HepG2 (cell line): Measurements from ENCODE around the gene AHCYL1. TPM values are rescaled to one million over a fixed set of nuclear protein-coding genes. Genes with fewer than 3 reads are reported as not detected.
A peak's percentile ranks its signal among the peaks of the same experiment; 100 is the strongest.

Source experiments
- CEBPG ChIP-seq: IDR thresholded peaks from 2 replicates; pipeline ENCODE4 v1.6.1; 2016
- EEA1 ChIP-seq: sonication (generic); formaldehyde crosslinking; IDR thresholded peaks from 2 replicates; pipeline ENCODE4 v1.5.1; 2020; ENCODE audit warnings: mild to moderate bottlenecking, missing genetic modification reagents, borderline replicate concordance
- KDM1A ChIP-seq: IDR thresholded peaks from 2 replicates; pipeline ENCODE4 v1.6.1; 2016; ENCODE audit warnings: missing compliant biosample characterization
- MXD1 ChIP-seq: sonication (generic); formaldehyde crosslinking; IDR thresholded peaks from 2 replicates; pipeline ENCODE4 v1.4.0; 2020; ENCODE audit warnings: mild to moderate bottlenecking, missing genetic modification reagents
- MYNN ChIP-seq: sonication (generic); formaldehyde crosslinking; IDR thresholded peaks from 2 replicates; pipeline ENCODE4 v1.4.0; 2020; ENCODE audit warnings: mild to moderate bottlenecking, low read depth, missing genetic modification reagents
- PAF1 ChIP-seq: IDR thresholded peaks from 2 replicates; pipeline ENCODE4 v1.6.1; 2016; ENCODE audit warnings: missing genetic modification reagents, missing compliant biosample characterization
- RELA ChIP-seq: sonication (generic); formaldehyde crosslinking; IDR thresholded peaks from 2 replicates; pipeline ENCODE4 v1.4.0; 2020; ENCODE audit warnings: missing genetic modification reagents
- SMARCC2 ChIP-seq: fragments of 450-650 bp; IDR thresholded peaks from 2 replicates; pipeline ENCODE4 v1.6.1; 2017; ENCODE audit warnings: antibody characterized with exemption, mild to moderate bottlenecking
- ZBTB26 ChIP-seq: IDR thresholded peaks from 2 replicates; pipeline ENCODE4 v1.6.1; 2016; ENCODE audit warnings: missing compliant biosample characterization, missing genetic modification reagents, borderline replicate concordance
- ZKSCAN8 ChIP-seq: IDR thresholded peaks from 2 replicates; pipeline ENCODE4 v1.6.1; 2016; ENCODE audit warnings: borderline replicate concordance, missing genetic modification reagents, missing compliant biosample characterization
- ZMYM4 ChIP-seq: sonication (generic); formaldehyde crosslinking; IDR thresholded peaks from 2 replicates; pipeline ENCODE4 v1.8.1; 2023; ENCODE audit warnings: mild to moderate bottlenecking, missing genetic modification reagents
- ZNF136 ChIP-seq: sonication (generic); formaldehyde crosslinking; IDR thresholded peaks from 2 replicates; pipeline ENCODE4 v1.8.1; 2022; ENCODE audit warnings: low read depth, mild to moderate bottlenecking, moderate library complexity, missing genetic modification reagents
- ZNF3 ChIP-seq: IDR thresholded peaks from 2 replicates; pipeline ENCODE4 v1.7.0; 2017; ENCODE audit warnings: inconsistent platforms
- ZNF407 ChIP-seq: sonication (generic); formaldehyde crosslinking; IDR thresholded peaks from one replicate; pipeline ENCODE4 v1.5.1; 2020; ENCODE audit warnings: mild to moderate bottlenecking, missing genetic modification reagents; ENCODE audit errors: not compliant biosample characterization
- ZNF510 ChIP-seq: sonication (generic); formaldehyde crosslinking; IDR thresholded peaks from 2 replicates; pipeline ENCODE4 v1.4.0; 2020; ENCODE audit warnings: low read depth, mild to moderate bottlenecking, missing genetic modification reagents
- ZNF513 ChIP-seq: sonication (generic); formaldehyde crosslinking; conservative IDR thresholded peaks from 2 replicates; pipeline ENCODE4 v1.5.0; 2020; ENCODE audit warnings: missing genetic modification reagents
- ZNF678 ChIP-seq: sonication (generic); formaldehyde crosslinking; IDR thresholded peaks from 2 replicates; pipeline ENCODE4 v1.4.0; 2020; ENCODE audit warnings: mild to moderate bottlenecking, missing genetic modification reagents
- ZNF724P ChIP-seq: sonication (generic); formaldehyde crosslinking; IDR thresholded peaks from 2 replicates; pipeline ENCODE4 v1.8.0; 2022; ENCODE audit warnings: missing genetic modification reagents, borderline replicate concordance
- ZNF768 ChIP-seq: sonication (generic); formaldehyde crosslinking; IDR thresholded peaks from 2 replicates; pipeline ENCODE4 v1.4.0; 2020; ENCODE audit warnings: missing genetic modification reagents
- ZSCAN25 ChIP-seq: sonication (generic); formaldehyde crosslinking; IDR thresholded peaks from 2 replicates; pipeline ENCODE4 v1.8.0; 2022; ENCODE audit warnings: mild to moderate bottlenecking, missing genetic modification reagents
- polyA plus RNA-seq, 8 experiments: library from polyadenylated mRNA; depleted of rRNA in 3 of 8; stranded (reverse) in 7 of 8; unstranded in 1 of 8; fragments of >200 nt; fragmentation: Illumina TruSeq in 4 of 8; extraction: Trizol in 4 of 8; gene quantifications; 2 replicates each; pipeline versions ENCODE4 v1.2.1 to v1.2.3, GENCODE V29; 2011 to 2016; ENCODE audit warnings: low read depth in 4 of 8, missing spikeins in 1 of 8, mixed read lengths in 1 of 8; ENCODE audit not compliant: insufficient read depth in 1 of 8
- total RNA-seq, 5 experiments: library from RNA; depleted of rRNA; stranded (reverse); fragments of >200 nt; fragmentation: Illumina TruSeq; extraction: Trizol; gene quantifications; 2 replicates each; pipeline ENCODE4 v1.2.3, GENCODE V29; 2016; ENCODE audit warnings: low read depth in 1 of 5

Gene AHCYL1
- total and polyA plus RNA-seq, 2 of the 13 experiments (the other 11 are each of a cell fraction or from before 2014, with no cell fraction given): 40.9 to 76.3 TPM

GRCh38 chr1:110034451-110035235 lies 50.1 kb downstream of the AHCYL1 start, which contains the start of gene STRIP1 (continued):
- peak; percentile 72; the same call in 1 of the 2 replicates for TF ChIP-seq MXD1
- no peak for TF ChIP-seq ZBTB26 (CRISPR knock-in tag)
- TF ChIP-seq KDM1A (CRISPR knock-in tag): no peak
- TF ChIP-seq ZNF407 (CRISPR knock-in tag): no peak
- TF ChIP-seq ZSCAN25 (CRISPR knock-in tag): no peak; the same call in 1 of the 2 replicates
- TF ChIP-seq ZKSCAN8: no peak
- no peak for TF ChIP-seq ZNF136
- no peak for TF ChIP-seq ZNF768 (CRISPR knock-in tag)
- TF ChIP-seq EEA1 (CRISPR knock-in tag): 0 out of 2 replicates have a peak, but pooled peaks have one; percentile 79
- TF ChIP-seq ZMYM4: peak; percentile 81
- no peak for TF ChIP-seq PAF1 (CRISPR knock-in tag)
- TF ChIP-seq ZNF513 (CRISPR knock-in tag): no peak
- TF ChIP-seq RELA (CRISPR knock-in tag): no peak
- TF ChIP-seq ZNF678 (CRISPR knock-in tag): no peak
- peak; percentile 80 for TF ChIP-seq CEBPG (CRISPR knock-in tag)
- TF ChIP-seq ZNF724P (CRISPR knock-in tag): no peak
- TF ChIP-seq MYNN (CRISPR knock-in tag): no peak
- no peak for TF ChIP-seq ZNF3 (CRISPR knock-in tag)
- no peak for TF ChIP-seq ZNF510 (CRISPR knock-in tag)
- TF ChIP-seq SMARCC2: no peak
